Measurements from ENCODE around the gene SERBP1.
"Not testable (repeated sequence)": the region's sequence is repeated elsewhere in the genome, so short reads cannot be mapped to it uniquely, and the experiment has no call there.

Gene SERBP1

GRCh38 chr1:67408148-67408547 lies 22.1 kb downstream of the SERBP1 start:
- DNase-seq = no peak

- DNase-seq = no peak
Measured at GRCh38 chr1:67407498-67407897, 22.7 kb downstream of the SERBP1 start.

- DNase-seq = no peak
Measured at GRCh38 chr1:67405473-67406245, 24.5 kb downstream of the SERBP1 start.

- DNase-seq = no peak
Measured at GRCh38 chr1:67404212-67404620, 26.0 kb downstream of the SERBP1 start.

GRCh38 chr1:67401443-67401842 lies 28.8 kb downstream of the SERBP1 start:
- no peak for DNase-seq

GRCh38 chr1:67400029-67400786 lies 30.0 kb downstream of the SERBP1 start:
- not testable (repeated sequence) for DNase-seq

- no peak for DNase-seq
Measured at GRCh38 chr1:67399199-67399993, 30.8 kb downstream of the SERBP1 start.

GRCh38 chr1:67394548-67394947 lies 35.7 kb downstream of the SERBP1 start:
- DNase-seq = no peak

GRCh38 chr1:67393737-67394136 lies 36.5 kb downstream of the SERBP1 start:
- peak in 2 of 56 donors; percentile 1 to 2 for DNase-seq

- DNase-seq = peak in 1 of 56 donors; percentile 5
Measured at GRCh38 chr1:67393240-67393639, 37.0 kb downstream of the SERBP1 start.

GRCh38 chr1:67390041-67390887 lies 39.9 kb downstream of the SERBP1 start:
- no peak for DNase-seq

- no peak for DNase-seq
Measured at GRCh38 chr1:67383999-67384638, 46.1 kb downstream of the SERBP1 start.

GRCh38 chr1:67382292-67382691 lies 47.9 kb downstream of the SERBP1 start:
- DNase-seq = no peak

GRCh38 chr1:67381154-67381553 lies 49.0 kb downstream of the SERBP1 start:
- DNase-seq = no peak

GRCh38 chr1:67377253-67377652 lies 52.9 kb downstream of the SERBP1 start:
- DNase-seq = no peak

- DNase-seq = no peak
Measured at GRCh38 chr1:67376381-67376780, 53.8 kb downstream of the SERBP1 start.

- DNase-seq = no peak
Measured at GRCh38 chr1:67372898-67373297, 57.3 kb downstream of the SERBP1 start.

- DNase-seq = no peak
Measured at GRCh38 chr1:67372136-67372535, 58.1 kb downstream of the SERBP1 start.

- no peak for DNase-seq
Measured at GRCh38 chr1:67371681-67372080, 58.5 kb downstream of the SERBP1 start.

- no peak for DNase-seq
Measured at GRCh38 chr1:67371043-67371442, 59.2 kb downstream of the SERBP1 start.
